ENCODE measurements around the gene CD8B. TPM values are rescaled to one million over a fixed set of nuclear protein-coding genes. Genes with fewer than 3 reads are reported as not detected.

Gene CD8B
- total RNA-seq, 1 donor from 2014 or later: 0.46 TPM

DNA sequence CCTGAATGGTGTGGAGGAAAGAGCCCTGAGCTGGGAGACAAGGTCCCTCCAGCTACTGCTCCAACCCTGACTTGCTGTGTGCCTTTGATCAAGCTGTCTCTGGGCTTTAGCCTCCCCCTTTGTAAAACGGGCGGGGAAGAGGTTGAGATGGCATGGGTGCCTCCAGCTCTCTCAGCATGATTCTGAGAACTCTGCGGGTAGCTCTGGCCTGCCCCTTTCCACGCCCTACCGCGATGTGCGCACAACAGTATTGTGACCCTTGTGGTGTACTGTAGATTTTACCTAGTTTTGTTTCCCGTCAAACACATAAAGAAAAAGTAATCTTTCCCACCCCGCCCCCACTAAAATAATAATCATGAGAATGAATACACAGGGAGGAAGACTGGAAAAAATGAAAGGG lies 76.2 kb downstream of the CD8B start:
- ATAC-seq (ENCODE audit: poor library complexity) (no peak), DNase-seq (no peak)
- intact Hi-C loops (cut with DNase I): no loop called here

DNA sequence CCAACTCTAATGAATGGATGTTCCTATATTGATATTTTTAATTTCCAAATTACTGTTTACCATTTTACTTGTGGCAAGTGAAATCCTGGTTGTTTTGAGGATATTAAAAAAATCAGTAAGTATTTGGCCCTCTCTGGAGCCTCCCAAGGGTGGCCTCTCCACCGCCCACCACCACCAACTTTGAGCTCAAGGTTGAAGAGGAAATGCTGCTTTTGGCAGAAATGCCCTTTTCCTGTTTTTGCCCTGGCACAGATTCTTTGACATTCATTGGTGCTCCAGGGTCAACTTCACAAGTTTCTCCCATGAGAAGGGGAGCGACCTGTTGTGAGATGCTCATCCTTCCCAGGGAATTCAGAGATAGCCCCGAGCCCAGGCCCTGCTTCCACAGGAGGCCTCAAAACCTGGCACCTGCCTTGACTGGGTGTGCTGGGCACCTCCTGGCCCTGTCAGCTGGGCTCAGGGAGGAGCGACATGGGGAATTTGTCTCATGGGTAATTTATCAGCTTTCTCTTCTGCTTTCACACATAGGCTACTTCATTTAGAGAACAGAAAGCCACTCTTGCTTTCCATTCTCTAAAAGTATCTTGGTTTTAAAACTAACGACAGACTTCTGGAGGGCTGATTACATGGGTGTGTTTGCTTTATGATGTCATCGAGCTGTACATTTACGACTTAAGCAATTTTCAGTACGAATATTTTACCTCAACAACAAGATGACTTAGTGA lies 77.9 kb downstream of the CD8B start:
- ATAC-seq (ENCODE audit: poor library complexity) (no peak), DNase-seq (no peak)
- intact Hi-C loops (cut with DNase I): no loop called here

DNA sequence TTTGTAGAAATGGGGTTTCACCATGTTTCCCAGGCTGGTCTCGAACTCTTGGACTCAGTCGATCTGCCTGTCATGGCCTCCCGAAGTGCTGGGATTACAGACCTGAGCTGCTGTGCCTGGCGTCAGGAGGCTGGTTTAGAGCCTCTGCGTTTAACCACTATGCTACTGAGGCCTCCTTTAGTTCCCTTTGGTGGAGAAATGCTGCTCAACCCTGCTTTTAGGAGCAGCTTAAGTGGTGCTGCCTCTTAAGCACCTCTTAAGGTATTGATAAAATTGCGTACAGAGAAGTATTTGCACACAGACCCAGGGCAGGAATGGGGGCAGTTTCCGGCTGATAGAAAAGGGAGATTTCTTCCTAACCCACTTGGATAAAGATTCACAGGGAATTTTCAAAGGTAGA lies 78.9 kb downstream of the CD8B start:
- no peak for DNase-seq
- no peak for ATAC-seq (ENCODE audit: poor library complexity)
- intact Hi-C loops (cut with DNase I): no loop called here

DNA sequence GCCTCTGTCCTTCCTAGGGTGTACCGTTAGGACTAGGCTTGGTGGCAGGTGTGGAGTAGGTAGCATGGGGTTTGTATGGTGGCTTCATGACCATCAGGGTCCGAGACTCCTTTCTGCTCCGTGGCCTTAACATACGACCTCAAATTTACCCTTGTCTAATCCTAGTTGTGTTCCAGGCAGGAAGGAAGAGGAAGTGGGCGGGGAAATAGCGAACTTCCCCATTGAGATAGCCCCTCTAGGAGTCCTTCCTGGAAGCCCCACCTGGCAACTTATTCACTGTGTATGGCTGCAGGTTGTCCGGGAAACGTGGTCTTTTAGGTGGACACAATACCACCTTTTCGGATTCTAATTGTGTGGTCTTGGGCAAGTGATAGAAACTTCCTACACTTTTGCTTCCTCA lies 80.3 kb downstream of the CD8B start:
- intact Hi-C loops (cut with DNase I): no loop called here
- DNase-seq (no peak), ATAC-seq (ENCODE audit: poor library complexity) (no peak)

DNA sequence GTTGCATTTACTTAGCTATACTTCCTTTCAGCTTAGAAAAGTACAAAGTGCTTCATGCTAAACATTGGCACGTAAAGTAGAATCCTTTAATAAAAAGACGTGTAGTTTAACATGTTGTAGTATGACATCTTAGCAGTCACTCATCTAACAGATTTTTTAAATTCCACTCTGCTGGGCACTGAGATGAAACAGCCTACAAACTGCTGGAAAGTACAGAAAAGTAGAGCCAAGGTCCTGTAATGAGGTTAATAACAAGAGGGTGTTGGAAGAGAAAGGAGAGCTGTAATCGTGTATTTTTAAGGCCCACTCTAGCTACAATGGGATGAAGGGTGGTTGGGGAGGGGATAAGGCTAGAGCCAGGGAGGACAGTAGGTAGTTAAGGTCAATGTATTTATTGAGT lies 81.7 kb downstream of the CD8B start:
- ATAC-seq (ENCODE audit: poor library complexity) (no peak), DNase-seq (no peak)
- intact Hi-C loops (cut with DNase I): no loop called here

DNA sequence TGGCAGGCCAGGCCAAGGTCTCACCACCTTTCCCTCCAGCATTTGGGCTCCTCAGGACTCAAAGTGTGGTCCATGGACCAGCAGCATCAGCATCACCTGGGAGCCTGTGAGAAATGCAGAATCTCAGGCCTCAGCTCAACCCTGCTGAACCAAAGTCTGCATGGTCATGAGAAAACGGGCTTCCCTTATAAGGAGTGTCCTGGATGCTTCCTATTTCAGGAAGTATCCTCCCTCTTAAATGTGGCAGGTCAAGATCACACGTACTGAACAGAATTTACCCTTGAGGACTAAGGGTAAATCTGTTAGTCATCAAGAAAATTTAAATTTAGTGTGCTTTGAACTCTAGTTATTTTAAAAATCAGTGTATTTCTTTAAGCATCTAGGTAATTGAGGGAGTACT lies 82.7 kb downstream of the CD8B start:
- DNase-seq (no peak), ATAC-seq (ENCODE audit: poor library complexity) (peak; percentile 34)
- intact Hi-C loops (cut with DNase I): no loop called here

DNA sequence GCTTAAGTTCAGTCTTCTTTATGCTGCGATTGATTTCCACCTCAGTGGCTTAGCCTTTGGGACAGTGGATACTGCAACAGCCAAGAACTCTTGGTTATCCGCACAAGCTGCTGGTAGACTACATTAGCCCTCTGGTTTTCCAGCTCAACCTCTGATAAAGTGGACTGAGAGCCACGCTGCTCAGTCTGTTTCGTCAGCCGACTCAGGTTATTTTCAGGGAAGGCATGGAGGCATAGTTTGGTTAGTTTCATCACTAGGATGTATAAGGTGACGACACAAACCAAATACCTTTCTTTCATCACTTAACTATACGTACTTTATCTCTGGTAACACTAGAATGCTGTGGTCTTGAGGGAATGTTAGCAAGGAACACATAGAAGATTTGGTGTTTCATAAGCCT lies 85.2 kb downstream of the CD8B start:
- DNase-seq (no peak), ATAC-seq (ENCODE audit: poor library complexity) (no peak)
- intact Hi-C loops (cut with DNase I): no loop called here

DNA sequence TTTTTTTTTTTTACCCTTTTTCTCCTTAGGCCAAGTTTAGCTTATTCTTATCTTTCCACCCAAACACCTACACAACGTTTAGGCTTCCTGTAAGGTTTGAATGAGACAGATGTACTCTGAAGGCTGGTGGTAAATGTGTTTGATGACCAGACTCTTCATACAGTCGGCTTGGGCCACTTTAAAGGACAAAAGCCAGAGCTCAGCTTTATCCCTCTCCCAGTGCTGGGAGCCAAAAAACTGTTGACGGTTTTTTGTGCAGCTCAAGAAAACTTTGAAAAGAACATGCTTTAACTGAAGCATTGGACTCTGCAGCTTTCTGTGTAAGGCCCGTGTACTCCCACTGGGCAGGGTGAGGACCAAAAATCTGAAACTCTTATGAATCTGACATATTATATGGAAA lies 86.3 kb downstream of the CD8B start:
- DNase-seq (no peak), ATAC-seq (ENCODE audit: poor library complexity) (peak; percentile 30)
- intact Hi-C loops (cut with DNase I): no loop called here

DNA sequence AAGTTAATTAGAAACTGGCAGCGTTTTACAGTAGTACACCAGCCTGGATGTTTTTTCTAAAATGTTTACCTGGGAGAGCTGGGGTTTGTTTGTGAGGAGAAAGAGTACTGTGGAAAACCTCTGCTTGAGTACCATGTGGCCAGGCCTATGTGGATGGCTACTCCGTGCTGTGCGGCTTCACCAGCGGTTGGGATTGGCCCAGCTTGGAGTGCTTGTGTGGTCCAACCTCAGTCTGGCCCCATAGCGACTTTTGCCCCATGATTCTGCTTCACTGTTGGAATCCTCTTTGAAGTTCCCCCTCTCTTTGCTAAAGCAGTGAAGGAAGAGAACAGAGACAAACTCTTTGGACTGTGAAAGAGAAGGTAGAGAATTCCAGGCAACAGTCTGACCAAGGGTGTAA lies 86.8 kb downstream of the CD8B start:
- no peak for DNase-seq
- no peak for ATAC-seq (ENCODE audit: poor library complexity)
- intact Hi-C loops (cut with DNase I): no loop called here

DNA sequence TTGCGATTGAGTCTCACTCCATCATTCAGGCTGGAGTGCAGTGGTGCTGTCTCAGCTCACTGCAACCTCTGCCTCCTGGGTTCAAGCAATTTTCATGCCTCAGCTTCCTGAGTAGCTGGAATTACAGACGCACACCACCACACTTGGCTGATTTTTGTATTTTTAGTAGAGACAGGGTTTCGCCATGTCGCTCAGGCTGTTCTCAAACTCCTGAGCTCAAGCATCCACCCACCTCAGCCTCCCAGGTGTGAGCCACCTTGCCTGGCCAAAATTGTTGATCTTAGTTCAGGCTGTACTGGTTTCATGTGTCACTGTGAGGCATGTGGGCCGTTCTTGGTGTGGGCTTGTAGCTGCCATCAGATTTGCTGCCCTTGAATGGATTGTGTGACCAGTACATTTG lies 89.1 kb downstream of the CD8B start:
- DNase-seq: no peak
- no peak for ATAC-seq (ENCODE audit: poor library complexity)
- intact Hi-C loops (cut with DNase I): no loop called here

DNA sequence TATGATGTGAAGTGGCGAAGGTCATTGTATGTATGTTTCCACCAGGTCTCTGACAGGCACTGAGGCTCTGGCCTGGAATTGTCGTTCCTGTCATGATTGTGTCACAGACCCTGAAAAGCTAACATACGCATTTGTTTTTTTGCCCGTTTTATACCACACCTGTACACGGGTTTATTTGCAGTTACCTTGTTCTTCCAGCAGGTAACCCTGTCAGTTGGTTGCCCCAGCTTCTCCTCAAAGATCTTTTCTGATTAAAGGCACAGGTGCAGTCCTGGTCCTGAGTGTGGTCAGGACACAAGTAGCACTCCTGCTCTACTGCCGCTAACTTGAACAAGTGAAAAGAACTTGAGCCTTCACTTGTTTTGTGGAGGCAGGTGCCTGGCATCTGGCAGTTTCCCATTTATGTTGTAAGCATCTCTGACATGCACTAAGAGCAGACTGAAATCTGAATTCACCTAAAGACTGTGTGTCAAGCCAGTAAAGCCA lies 90.8 kb downstream of the CD8B start:
- ATAC-seq (ENCODE audit: poor library complexity) (no peak), DNase-seq (no peak)
- intact Hi-C loops (cut with DNase I): no loop called here

DNA sequence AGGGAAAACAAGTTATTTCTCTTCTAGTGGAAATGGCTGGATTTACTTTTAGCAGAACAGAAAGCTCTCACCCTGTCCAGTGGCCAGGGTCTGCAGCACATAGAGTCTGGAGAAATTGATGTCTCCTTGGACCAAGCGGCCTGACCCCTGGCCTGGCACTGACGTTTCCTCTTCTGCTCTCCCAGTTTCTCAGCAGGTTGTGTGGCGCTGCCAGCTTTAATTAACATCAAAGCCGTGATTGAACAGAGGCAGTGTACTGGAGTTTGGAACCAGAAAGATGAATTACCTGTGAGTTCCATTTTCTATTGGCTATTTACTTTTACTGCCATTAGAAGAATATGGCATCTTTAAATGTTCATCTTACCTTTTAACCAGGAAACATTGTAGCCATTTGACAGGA lies 91.8 kb downstream of the CD8B start:
- DNase-seq (no peak), ATAC-seq (ENCODE audit: poor library complexity) (no peak)
- intact Hi-C loops (cut with DNase I): loop anchor here (10.0 kb wide), 1 partner anchor 145 kb away; the partner anchor contains the start of gene RNF103

DNA sequence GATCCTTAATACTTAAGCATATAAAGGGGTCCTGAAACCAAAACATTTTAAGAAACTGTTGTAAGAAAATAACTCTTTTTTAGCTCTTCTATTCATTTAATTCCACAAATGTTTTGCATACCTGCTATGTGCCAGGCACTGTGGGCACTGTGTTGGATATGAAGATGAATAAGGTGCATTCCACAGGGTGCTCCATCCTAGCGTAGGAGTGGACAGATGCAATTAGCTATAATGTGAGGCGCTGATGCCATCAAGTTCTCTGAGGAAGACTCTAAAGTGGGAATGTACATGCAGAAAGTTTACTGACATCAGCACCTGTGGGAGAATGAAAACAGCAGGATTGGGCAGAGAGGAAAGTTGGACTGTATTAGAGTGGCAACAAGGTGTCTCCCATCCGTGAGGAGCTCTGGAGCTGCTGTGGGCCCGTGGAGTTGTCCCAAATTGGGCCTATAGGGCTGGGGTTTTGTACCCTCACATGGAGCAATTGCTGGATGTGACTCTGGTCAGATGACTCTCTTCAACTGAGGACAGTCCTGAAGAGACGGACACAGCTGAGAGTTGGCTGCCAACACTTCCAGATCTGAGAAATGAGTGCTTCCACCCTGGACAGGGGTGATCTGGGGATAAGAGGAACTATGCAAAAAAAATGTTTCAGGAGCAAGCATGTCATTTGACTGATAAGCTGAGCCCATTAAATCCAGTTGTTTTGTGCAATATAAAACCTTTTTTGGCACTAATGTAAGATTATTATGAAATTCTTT lies 93.3 kb downstream of the CD8B start:
- no peak for DNase-seq
- intact Hi-C loops (cut with DNase I): loop anchor here (10.0 kb wide), 1 partner anchor 144 kb away; the partner anchor contains the start of gene RNF103
- peak; percentile 88 for ATAC-seq (ENCODE audit: poor library complexity)

Other genes with a start within 250 kb of the CD8B start
- gene RNF103, start 238.0 kb downstream of the CD8B start, total RNA-seq: 51.7 TPM
- 96.0 TPM for gene RMND5A, start 141.6 kb downstream of the CD8B start, total RNA-seq
- gene CD8A, start 71.0 kb downstream of the CD8B start, total RNA-seq: 0.51 TPM
- gene RGPD1, start 80.2 kb upstream of the CD8B start, total RNA-seq: 0.05 TPM
- 2.7 TPM for gene PLGLB1, start 160.0 kb upstream of the CD8B start, total RNA-seq